ENCODE results near the gene TNKS1BP1. TPM values are rescaled to one million over a fixed set of nuclear protein-coding genes. Genes with fewer than 3 reads are reported as not detected.
A peak's percentile ranks its signal among the peaks of the same experiment; 100 is the strongest.

The TNKS1BP1 gene
- total RNA-seq, 1 experiment from 2014 or later, result 127 TPM

DNA sequence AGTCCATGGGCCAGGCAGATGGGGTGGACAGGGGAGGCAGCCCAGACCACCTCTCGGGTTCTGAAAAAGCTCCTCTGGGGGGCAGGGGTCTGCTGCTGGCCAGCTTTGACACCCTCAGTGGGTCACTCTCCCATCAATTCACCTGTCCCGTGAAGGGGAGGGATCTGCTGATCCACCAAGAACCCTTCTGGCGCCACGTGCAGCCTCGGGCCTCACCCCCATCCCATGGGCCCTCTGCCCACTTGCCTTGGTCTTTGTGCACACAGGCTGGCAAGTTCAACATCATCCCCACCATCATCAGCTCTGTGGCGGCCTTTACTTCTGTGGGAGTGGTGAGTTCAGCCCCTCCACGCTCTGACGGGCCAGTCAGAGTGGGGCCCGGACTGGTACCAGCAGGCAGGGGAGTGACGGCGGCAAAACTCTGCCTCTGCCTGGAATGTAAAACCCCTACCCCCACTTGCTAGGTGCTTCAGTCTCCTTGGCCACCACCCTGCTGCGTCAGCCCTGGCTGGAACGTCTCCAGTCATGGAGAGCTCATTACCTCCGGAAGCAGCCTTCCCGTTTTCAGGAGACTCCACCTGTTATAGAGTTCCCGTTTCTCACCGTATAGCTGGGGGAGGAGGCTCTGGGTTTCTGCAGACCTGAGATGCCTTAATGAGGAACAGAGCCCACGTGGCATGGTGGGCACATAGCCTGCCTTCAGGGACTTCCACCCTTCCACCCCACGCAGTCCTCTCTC, 43.5 kb upstream of the TNKS1BP1 start:
- ChIA-PET CTCF (interaction anchor here (0.6 to 1.2 kb wide), 4 partner anchors 11 to 158 kb away, joined by 3 to 4 read pairs (median 3); no protein-coding TSS in a partner anchor), POLR2A (no interaction called here)
- Mint-ChIP-seq H3K9me3 (peaks cover 2% of the 10 kb centered on the region; the same call in 1 of the 2 replicates), H3K27ac (peak overlapping the region; percentile 19; the same call in 1 of the 2 replicates), H3K36me3 (no peaks in the 10 kb centered on the region), H3K4me1 (peaks cover 24% of the 10 kb centered on the region), H3K4me3 (no peak overlapping the region), H3K27me3 (ENCODE audit: low read depth) (peaks cover 1% of the 10 kb centered on the region; the same call in 1 of the 2 replicates)
- no peak for ATAC-seq
- TF ChIP-seq, protein P1, sequence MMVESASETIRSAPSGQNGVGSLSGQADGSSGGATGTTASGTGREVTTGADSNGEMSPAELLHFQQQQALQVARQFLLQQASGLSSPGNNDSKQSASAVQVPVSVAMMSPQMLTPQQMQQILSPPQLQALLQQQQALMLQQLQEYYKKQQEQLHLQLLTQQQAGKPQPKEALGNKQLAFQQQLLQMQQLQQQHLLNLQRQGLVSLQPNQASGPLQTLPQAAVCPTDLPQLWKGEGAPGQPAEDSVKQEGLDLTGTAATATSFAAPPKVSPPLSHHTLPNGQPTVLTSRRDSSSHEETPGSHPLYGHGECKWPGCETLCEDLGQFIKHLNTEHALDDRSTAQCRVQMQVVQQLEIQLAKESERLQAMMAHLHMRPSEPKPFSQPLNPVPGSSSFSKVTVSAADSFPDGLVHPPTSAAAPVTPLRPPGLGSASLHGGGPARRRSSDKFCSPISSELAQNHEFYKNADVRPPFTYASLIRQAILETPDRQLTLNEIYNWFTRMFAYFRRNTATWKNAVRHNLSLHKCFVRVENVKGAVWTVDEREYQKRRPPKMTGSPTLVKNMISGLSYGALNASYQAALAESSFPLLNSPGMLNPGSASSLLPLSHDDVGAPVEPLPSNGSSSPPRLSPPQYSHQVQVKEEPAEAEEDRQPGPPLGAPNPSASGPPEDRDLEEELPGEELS (CRISPR knock-in tag; IDR thresholded peaks at IDR 0.05), result no peak
- TF ChIP-seq, protein P2, sequence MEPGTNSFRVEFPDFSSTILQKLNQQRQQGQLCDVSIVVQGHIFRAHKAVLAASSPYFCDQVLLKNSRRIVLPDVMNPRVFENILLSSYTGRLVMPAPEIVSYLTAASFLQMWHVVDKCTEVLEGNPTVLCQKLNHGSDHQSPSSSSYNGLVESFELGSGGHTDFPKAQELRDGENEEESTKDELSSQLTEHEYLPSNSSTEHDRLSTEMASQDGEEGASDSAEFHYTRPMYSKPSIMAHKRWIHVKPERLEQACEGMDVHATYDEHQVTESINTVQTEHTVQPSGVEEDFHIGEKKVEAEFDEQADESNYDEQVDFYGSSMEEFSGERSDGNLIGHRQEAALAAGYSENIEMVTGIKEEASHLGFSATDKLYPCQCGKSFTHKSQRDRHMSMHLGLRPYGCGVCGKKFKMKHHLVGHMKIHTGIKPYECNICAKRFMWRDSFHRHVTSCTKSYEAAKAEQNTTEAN (CRISPR knock-in tag; IDR thresholded peaks at IDR 0.05), result no peak
- TF ChIP-seq ZNF219 (CRISPR knock-in tag; IDR thresholded peaks at IDR 0.05; ENCODE audit: borderline replicate concordance) (no peak), TEAD4 (CRISPR knock-in tag; IDR thresholded peaks at IDR 0.05) (no peak), ERG (CRISPR knock-in tag; IDR thresholded peaks at IDR 0.05) (no peak), SP1 (CRISPR knock-in tag; conservative IDR thresholded peaks at IDR 0.05) (no peak), FOXP1 (CRISPR knock-in tag; IDR thresholded peaks at IDR 0.05; ENCODE audit: borderline replicate concordance) (no peak)
- no peak for DNase-seq (ENCODE audit: low spot score)

DNA sequence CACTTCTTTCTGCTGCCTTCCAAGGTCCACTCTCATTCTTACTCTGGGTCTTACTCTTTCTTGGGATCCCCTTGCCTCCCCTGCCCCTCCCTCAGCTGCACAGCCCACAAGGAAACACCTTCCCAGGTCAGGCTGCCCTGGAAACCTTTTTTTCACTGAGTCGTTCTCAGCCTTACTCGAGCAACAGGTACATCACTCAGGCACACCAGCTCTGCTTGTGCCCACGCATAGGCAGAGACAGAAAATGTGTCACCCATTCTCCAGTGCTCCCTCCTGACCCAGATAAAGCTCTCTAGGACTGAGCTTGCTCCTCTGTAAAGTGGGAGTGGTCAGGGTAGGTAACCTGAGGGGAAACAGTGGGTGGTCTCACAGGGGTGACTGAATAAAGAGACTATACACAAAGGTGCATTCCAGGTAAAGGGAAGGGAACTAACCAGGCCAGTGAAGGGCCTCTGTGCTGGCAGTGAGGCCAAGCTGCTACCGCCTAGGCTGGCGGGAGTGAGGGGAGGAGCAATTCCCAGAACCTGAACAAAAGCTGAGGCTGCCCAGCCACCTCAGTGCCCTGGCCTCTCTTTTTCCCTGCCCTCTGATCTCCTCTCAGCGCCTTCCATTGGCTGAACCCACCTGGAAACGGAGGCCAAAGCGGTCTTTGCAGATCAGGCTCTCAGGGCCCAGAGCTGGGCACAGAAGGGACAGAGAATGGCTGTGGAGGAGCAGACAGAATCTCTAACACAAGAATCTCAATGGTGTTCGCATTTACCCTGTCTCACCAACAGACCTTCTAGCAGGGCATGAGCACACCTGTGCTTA, 40.3 kb upstream of the TNKS1BP1 start:
- POLR2A ChIA-PET, result interaction anchor here (0.6 to 1.5 kb wide), 2 partner anchors 93 to 208 kb away, joined by 4 to 5 read pairs; no protein-coding TSS in a partner anchor
- no peak overlapping the region for H3K27ac Mint-ChIP-seq
- ATAC-seq (peak; percentile 94), DNase-seq (ENCODE audit: low spot score) (peak; percentile 48)
- H3K27me3 Mint-ChIP-seq (ENCODE audit: low read depth), result peaks cover 9% of the 10 kb centered on the region; the same call in 1 of the 2 replicates
- CTCF ChIA-PET, result interaction anchor here (0.8 to 3.5 kb wide), 12 partner anchors 9 to 182 kb away, joined by 3 to 21 read pairs (median 4); partner anchors contain the start of genes RTN4RL2 and SLC43A3
- H3K36me3 Mint-ChIP-seq, result no peaks in the 10 kb centered on the region
- H3K4me3 Mint-ChIP-seq, result no peak overlapping the region; the same call in 1 of the 2 replicates
- H3K9me3 Mint-ChIP-seq, result peaks cover 4% of the 10 kb centered on the region; the same call in 1 of the 2 replicates
- peaks cover 24% of the 10 kb centered on the region for H3K4me1 Mint-ChIP-seq
- TF ChIP-seq, protein P3, sequence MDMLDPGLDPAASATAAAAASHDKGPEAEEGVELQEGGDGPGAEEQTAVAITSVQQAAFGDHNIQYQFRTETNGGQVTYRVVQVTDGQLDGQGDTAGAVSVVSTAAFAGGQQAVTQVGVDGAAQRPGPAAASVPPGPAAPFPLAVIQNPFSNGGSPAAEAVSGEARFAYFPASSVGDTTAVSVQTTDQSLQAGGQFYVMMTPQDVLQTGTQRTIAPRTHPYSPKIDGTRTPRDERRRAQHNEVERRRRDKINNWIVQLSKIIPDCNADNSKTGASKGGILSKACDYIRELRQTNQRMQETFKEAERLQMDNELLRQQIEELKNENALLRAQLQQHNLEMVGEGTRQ (CRISPR knock-in tag; IDR thresholded peaks at IDR 0.05), result no peak
- TF ChIP-seq AFF4 (CRISPR knock-in tag; IDR thresholded peaks at IDR 0.05; ENCODE audit: borderline replicate concordance) (no peak), ZNF281 (CRISPR knock-in tag; IDR thresholded peaks at IDR 0.05) (no peak), NR1H2 (CRISPR knock-in tag; IDR thresholded peaks at IDR 0.05) (no peak), GTF2I (CRISPR knock-in tag; conservative IDR thresholded peaks at IDR 0.05) (no peak), CDX4 (CRISPR knock-in tag; IDR thresholded peaks at IDR 0.05; ENCODE audit: borderline replicate concordance) (no peak)
- TF ChIP-seq, protein P4, sequence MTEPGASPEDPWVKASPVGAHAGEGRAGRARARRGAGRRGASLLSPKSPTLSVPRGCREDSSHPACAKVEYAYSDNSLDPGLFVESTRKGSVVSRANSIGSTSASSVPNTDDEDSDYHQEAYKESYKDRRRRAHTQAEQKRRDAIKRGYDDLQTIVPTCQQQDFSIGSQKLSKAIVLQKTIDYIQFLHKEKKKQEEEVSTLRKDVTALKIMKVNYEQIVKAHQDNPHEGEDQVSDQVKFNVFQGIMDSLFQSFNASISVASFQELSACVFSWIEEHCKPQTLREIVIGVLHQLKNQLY (CRISPR knock-in tag; IDR thresholded peaks at IDR 0.05), result no peak
- TF ChIP-seq, protein P1 (CRISPR knock-in tag; IDR thresholded peaks at IDR 0.05), result no peak

Data from WTC11 (cell line).